Measurements from ENCODE around the gene DPRX. TPM values are rescaled to one million over a fixed set of nuclear protein-coding genes. Genes with fewer than 3 reads are reported as not detected.

DPRX gene, protein sequence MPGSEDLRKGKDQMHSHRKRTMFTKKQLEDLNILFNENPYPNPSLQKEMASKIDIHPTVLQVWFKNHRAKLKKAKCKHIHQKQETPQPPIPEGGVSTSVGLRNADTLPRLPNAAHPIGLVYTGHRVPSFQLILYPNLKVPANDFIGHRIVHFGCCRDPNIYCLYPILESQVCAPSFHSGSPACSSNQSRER
- total RNA-seq (2014; rRNA removed; shearing (Covaris generic)) = not detected in 2 replicates

DNA sequence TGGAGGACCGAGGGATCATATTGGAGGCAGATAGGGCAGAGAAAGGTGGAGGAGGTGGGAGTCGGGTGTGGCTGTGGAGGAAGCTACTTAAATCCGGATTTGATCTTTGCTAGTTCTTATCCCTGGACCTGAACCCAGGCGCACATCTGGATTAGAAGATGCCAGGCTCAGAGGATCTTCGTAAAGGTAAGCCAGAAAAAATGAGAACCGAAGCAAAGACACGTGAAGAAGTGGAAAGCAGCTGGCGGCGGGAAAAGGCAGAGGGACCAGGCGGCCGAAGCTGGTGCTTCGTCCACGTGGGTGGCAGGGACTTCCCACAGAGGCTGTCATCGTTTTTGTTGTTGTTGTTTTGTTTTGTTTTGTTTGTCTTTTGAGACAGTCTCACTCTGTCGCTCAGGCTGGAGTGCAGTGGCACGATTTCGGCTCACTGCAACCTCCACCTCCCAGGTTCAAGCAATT, at the start of gene DPRX:
Gene DPRX (plus strand): TSS at position 51 of the 459 bp plus-strand sequence. CDS start 108 bp downstream, at position 159.
- no peak for DNase-seq (ENCODE audit: low spot score)

DNA sequence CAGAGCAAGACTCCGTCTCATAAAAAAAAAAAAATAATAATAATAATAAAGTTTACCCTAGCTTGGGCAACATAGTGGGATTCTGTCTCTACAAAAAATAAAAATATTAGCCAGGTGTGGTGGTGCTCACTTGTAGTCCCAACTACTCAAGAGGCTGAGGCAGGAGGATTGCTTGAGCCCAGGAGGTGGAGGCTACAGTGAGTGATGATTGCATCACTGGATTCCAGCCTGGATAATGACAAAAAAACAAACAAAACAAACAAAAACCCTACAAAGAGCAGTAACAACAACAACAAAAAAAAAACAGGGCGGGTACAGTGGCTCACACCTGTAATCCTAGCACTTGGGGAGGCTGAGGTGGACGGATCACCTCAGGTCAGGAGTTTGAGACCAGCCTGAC, 48.6 kb upstream of the DPRX start:
- no peak for DNase-seq (ENCODE audit: low spot score)

DNA sequence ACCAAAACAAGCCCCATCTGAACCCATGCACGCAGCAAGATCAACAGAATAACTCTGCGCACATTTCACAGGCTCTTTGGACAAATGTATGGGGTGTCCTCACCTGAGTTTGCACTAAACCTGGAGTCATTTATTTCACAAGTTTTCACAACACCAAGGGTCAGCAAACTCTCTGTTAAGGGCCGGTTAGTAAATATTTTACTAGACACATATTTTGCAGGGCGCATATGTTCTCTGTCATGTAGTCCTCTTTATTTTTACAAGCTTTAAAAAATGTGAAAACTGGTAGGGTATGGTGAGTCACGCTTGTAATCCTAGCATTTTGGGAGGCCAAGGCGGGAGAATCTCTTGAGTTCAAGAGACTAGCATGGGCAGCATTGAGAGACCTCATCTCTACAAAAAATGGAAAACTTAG, 45.5 kb upstream of the DPRX start:
- DNase-seq (ENCODE audit: low spot score) = no peak

- no peak for DNase-seq (ENCODE audit: low spot score)
These were observed 36.8 kb upstream of the DPRX start for GRCh38 chr19:53594811-53595509.

GRCh38 chr19:53595510-53595867, 36.3 kb upstream of the DPRX start:
- no peak for DNase-seq (ENCODE audit: low spot score)

GRCh38 chr19:53596056-53596455, 35.7 kb upstream of the DPRX start:
- no peak for DNase-seq (ENCODE audit: low spot score)

DNA sequence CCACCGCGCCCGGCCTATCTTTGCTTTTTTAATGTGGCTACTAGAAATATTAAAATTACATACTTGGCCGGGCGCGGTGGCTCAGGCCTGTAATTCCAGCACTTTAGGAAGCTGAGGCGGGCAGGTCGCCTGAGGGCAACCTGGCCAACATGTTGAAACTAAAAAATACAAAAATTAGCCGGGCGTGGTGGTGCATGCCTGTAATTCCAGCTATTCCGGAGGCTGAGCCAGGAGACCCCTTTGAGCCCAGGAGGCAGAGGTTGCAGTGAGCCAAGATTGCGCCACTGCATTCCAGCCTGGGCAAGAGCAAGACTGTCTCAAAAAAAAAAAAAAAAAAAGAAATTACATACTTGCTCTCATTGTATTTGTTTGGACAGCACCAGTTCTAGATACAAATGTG, 34.8 kb upstream of the DPRX start:
- no peak for DNase-seq (ENCODE audit: low spot score)

DNA sequence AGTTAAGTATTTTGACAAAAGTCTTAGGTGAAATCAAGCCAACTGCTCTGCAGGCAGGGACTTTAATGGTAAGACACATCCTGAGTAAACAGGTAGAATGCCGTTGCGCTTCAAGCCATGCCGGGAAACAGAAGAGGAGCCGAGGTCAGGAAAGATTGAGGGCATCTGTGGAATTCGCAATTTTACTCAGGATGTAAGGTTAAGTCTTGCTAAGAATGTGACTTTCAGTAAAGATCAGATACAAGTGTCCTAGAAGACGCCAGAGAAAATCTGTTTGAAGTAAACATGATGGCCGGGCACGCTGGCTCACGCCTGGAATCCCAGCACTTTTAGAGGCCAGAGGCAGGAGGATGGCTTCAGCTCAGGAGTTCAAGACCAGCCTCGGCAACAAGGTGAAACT, 33.4 kb upstream of the DPRX start:
- no peak for DNase-seq (ENCODE audit: low spot score)

GRCh38 chr19:53600217-53600616, 31.6 kb upstream of the DPRX start:
- DNase-seq (ENCODE audit: low spot score) = no peak

GRCh38 chr19:53606031-53606430, 25.8 kb upstream of the DPRX start:
- DNase-seq (ENCODE audit: low spot score) = no peak

DNA sequence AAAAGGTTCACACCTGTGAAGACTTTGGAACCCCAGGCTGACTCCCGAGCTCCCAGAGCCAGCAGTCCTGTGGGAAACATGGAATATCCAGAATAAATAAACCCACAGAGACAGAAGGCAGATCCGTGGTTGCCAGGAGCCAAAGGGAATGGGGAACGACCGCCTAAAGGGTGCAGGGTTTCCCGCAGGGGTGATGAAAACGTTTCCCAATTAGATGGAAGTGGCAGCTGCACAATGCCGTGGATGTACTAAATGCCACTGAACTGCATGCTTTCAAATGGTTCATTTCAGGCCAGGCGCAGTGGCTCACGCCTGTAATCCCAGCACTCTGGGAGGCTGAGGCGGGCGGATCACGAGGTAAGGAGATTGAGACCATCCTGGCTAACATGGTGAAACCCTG, 23.4 kb upstream of the DPRX start:
- DNase-seq (ENCODE audit: low spot score) = no peak

DNA sequence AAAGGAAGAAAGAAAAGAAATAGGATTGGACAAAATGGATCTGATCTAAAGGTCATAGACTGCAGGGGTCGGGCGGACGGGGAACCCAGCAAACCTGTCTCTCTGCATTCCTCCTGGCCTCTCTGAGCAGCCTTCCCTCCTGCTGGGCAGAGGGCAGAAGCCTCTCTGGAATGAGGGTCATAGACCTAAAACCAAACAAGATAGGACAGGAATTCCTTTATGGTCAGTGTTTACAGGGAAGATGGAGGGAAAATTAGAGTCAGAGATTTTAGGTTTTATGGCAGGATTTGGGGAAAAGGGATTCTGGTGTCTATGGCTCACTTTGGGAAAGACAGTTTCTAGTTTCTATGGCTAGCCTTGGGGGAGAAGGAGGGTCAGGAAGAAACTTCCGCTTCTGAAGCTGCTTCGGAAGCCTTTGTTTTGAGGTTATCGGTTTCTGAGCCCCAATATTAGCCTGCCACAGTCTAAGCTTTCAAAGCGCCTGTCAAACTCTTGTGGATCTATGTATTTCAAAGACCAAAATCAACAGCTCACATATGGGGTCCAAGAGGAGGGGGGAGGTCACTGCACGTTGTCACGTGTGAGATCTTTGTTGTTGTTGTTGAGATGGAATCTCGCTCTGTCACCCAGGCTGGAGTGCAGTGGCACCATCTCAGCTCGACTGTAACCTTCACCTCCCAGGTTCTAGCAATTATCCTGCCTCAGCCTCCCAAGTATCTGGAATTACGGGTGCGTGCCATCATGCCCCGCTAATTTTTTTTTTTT, 18.9 kb upstream of the DPRX start:
- no peak for DNase-seq (ENCODE audit: low spot score)

- DNase-seq (ENCODE audit: low spot score) = peak; percentile 60
These were observed 9.7 kb upstream of the DPRX start for GRCh38 chr19:53621885-53622740.

- no peak for DNase-seq (ENCODE audit: low spot score)
These were observed 6.8 kb upstream of the DPRX start for GRCh38 chr19:53624771-53625545.

GRCh38 chr19:53626486-53626885, 5.3 kb upstream of the DPRX start:
- DNase-seq (ENCODE audit: low spot score) = no peak

- no peak for DNase-seq (ENCODE audit: low spot score)
These were observed 4.8 kb upstream of the DPRX start for GRCh38 chr19:53626976-53627375.

GRCh38 chr19:53634768-53635167, 3.0 kb downstream of the DPRX start:
- DNase-seq (ENCODE audit: low spot score) = no peak

DNA sequence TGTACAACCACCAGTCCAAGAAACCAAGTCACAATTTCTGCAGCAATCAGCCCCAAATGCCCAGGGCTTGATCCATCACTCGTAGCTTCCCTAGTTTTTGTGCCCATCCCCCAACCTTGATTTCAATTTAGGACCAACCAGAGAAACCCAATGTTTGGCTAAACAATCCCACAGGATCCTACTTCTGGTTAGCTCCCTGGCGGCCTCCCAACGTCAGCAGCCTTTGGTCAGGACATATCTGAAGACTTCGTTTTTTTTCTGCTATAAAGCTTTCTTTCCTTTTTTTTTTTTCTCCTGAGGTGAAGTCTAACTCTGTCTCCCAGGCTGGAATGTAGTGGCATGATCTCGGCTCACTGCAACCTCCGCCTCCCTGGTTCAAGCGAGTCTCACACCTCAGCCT, 7.7 kb downstream of the DPRX start:
- no peak for DNase-seq (ENCODE audit: low spot score)

DNA sequence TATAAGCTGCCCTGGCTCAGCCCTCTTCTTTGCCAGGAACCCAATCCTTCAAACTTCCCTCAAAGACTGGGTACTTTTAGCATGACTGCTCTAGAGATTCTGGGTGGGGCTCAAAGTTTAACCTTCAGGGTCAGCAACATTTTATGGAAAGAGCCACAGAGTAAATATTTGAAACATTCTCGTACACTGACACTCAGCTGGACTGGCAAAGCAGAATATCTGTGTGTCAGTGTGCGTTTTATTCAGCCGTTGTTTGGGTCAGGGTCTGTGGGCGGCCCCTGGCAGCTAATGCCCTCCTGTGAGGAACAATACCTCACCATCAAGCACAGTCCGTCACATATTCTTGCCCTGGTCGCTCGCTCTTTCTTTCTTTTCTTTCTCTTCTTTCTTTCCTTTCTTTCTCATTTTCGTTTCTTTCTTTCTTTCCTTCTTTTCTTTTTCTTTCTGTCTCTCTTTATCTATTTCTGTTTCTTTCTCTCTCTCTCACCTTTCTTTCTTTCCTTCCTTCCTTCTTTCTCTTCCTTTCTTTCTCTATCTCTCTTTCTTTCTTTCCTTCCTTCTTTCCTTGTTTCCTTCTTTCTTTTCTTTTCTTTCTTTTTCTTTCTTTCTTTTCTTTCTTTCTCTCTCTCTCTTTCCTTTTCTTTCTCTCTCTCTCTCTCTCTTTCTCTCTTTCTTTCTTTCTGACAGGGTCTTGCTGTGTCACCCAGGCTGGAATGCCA, 10.7 kb downstream of the DPRX start:
- peak; percentile 13 for DNase-seq (ENCODE audit: low spot score)

DNA sequence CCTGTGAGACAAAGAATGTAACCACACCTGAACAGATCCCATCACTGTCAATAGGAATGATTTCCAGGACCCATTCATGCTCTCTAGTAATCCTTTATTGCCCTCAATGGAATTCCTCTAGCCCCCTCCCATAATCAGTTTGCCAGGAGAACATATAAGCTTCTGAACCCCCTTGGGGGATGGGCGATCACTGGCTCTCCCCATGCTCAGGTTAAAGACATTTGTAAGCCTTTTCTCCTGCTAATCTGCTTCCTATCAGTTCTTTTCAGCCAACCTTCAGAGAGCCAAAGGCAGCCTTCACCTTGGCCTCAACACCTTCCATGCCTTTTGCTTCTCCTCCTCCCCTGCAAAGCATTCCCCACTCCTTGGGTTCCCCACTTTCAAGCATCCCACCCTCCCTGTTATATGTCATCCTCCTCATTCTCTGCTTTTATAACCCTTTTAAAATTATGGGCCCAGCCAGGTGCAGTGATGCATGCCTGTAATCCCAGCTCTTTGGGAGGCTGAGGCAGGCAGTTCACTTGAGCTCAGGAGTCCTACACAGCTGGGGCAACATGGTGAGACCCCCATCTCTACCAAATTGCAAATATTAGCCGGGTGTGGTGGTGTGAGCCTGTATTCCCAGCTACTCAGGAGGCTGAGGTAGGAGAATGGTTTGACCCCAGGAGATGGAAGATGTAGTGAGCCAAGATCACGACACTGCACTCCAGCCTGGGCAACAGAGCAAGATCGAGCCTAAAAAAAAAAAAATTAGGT, 12.4 kb downstream of the DPRX start:
- no peak for DNase-seq (ENCODE audit: low spot score)

Data from A172 (cell line).